Esophagus muscularis mucosa (tissue), 4 donors: ENCODE data around the gene PODNL1. TPM values are rescaled to one million over a fixed set of nuclear protein-coding genes. Genes with fewer than 3 reads are reported as not detected.

Experiments used
- DNase-seq: peaks from one replicate; pipeline ENCODE4 v3.0.0-alpha.2; 2017; ENCODE audit errors: extremely low spot score
- H3K27ac ChIP-seq, 4 donors: fragments of 200-600 bp; sonication (generic); replicated peaks in 1 of 4; 1 replicate in 3 of 4; 2 replicates in 1 of 4; pipeline ENCODE4 v1.5.1; 2016 to 2019; ENCODE audit warnings: mild to moderate bottlenecking in 1 of 4
- H3K27me3 ChIP-seq, 4 donors: fragments of 200-600 bp; sonication (generic); one replicate each; pipeline versions ENCODE4 v1.5.1 to v1.6.0; 2016 to 2019
- H3K36me3 ChIP-seq, 4 donors: fragments of 200-600 bp; sonication (generic); one replicate each; pipeline ENCODE4 v1.5.1; 2016 to 2019
- H3K4me1 ChIP-seq, 4 donors: fragments of 200-600 bp; sonication (generic); one replicate each; pipeline ENCODE4 v1.5.1; 2016 to 2019
- H3K4me3 ChIP-seq, 4 donors: fragments of 200-600 bp; sonication (generic); 1 replicate in 2 of 4; 2 replicates in 2 of 4; pipeline ENCODE4 v1.5.1; 2016 to 2019; ENCODE audit warnings: mild to moderate bottlenecking in 4 of 4, moderate library complexity in 1 of 4
- H3K9me3 ChIP-seq, 4 donors: fragments of 200-600 bp; sonication (generic); 1 replicate in 3 of 4; 2 replicates in 1 of 4; pipeline ENCODE4 v1.5.1; 2016 to 2019
- CTCF ChIP-seq, 3 experiments: fragments of 200-600 bp in 2 of 3; fragments of 450-650 bp in 1 of 3; sonication (generic) in 2 of 3; IDR thresholded peaks; one replicate each; pipeline ENCODE4 v1.5.1; 2017 to 2019; ENCODE audit warnings: antibody characterized with exemption in 3 of 3, mild to moderate bottlenecking in 2 of 3, moderate library complexity in 1 of 3
- EP300 ChIP-seq: sonication (generic); formaldehyde crosslinking; IDR thresholded peaks from one replicate; pipeline ENCODE4 v1.6.1; 2017; ENCODE audit warnings: antibody characterized with exemption
- POLR2A ChIP-seq: fragments of 450-650 bp; IDR thresholded peaks from one replicate; pipeline ENCODE4 v1.6.1; 2017; ENCODE audit warnings: antibody characterized with exemption, moderate library complexity, mild to moderate bottlenecking, low read depth
- POLR2AphosphoS5 ChIP-seq, 2 donors: sonication (generic); formaldehyde crosslinking; IDR thresholded peaks; one replicate each; pipeline ENCODE4 v1.6.1; 2017; ENCODE audit warnings: antibody characterized with exemption in 2 of 2
- WGBS: methylation state at CpG from one replicate; pipeline ENCODE4 v1.1.5; 2018; 5-methylcytosine and 5-hydroxymethylcytosine counted together
- intact Hi-C: fragments of 100-400 bp; cut with DNase I; formaldehyde crosslinking; loops from one replicate; pipeline ENCODE4 v1.15.1; 2023
- total RNA-seq, 4 donors: library from RNA; depleted of rRNA; stranded (reverse); fragments of >200 nt; gene quantifications; one replicate each; pipeline versions ENCODE4 v1.1.0 to v1.2.1, GENCODE V29; 2016

The PODNL1 gene
- total RNA-seq, 4 donors from 2014 or later: 0.66 to 0.69 TPM; not detected in 2

- no peak overlapping the region for H3K27ac ChIP-seq
- DNase-seq: no peak
- H3K4me3 ChIP-seq: no peak overlapping the region
- intact Hi-C loops: no loop called here
- no CpG with 5 or more reads among the region's 1 CpG for WGBS
- no peaks in the 10 kb centered on the region for H3K36me3 ChIP-seq
- H3K27me3 ChIP-seq: peaks cover 0 to 17% (median 3%) of the 10 kb centered on the region in 4 donors
- no peaks in the 10 kb centered on the region for H3K9me3 ChIP-seq
- H3K4me1 ChIP-seq: peaks cover 0 to 14% (median 12%) of the 10 kb centered on the region in 4 donors
- TF ChIP-seq CTCF (IDR thresholded peaks at IDR 0.05) (no peak), EP300 (no peak), POLR2A (no peak), POLR2AphosphoS5 (IDR thresholded peaks at IDR 0.05) (no peak)
These were observed 3.9 kb upstream of the PODNL1 start for GRCh38 chr19:13942023-13942684.

- H3K27me3 ChIP-seq: peaks cover 0 to 58% (median 12%) of the 10 kb centered on the region in 4 donors
- no peaks in the 10 kb centered on the region for H3K9me3 ChIP-seq
- peak overlapping the region in 3 of 4 donors; percentile 8 to 27 (median 20) for H3K4me3 ChIP-seq
- WGBS: 37% methylated on average over 5 of the region's 29 CpGs
- peaks cover 0 to 14% (median 12%) of the 10 kb centered on the region in 4 donors for H3K4me1 ChIP-seq
- intact Hi-C loops: no loop called here
- TF ChIP-seq EP300 (no peak), POLR2AphosphoS5 (IDR thresholded peaks at IDR 0.05) (no peak), CTCF (IDR thresholded peaks at IDR 0.05) (no peak), POLR2A (no peak)
- no peak for DNase-seq
- H3K27ac ChIP-seq: no peak overlapping the region
- H3K36me3 ChIP-seq: no peaks in the 10 kb centered on the region
These were observed 527 bp downstream of the PODNL1 start for GRCh38 chr19:13937479-13938300.

- Histone ChIP-seq H3K4me1 (peaks cover 0 to 14% (median 12%) of the 10 kb centered on the region in 4 donors), H3K36me3 (peaks cover 0 to 9% (median 6%) of the 10 kb centered on the region in 4 donors), H3K9me3 (no peaks in the 10 kb centered on the region), H3K4me3 (no peak overlapping the region), H3K27me3 (peaks cover 0 to 59% (median 12%) of the 10 kb centered on the region in 4 donors), H3K27ac (no peak overlapping the region)
- no peak for DNase-seq
- intact Hi-C loops: no loop called here
- no peak for TF ChIP-seq POLR2AphosphoS5 (IDR thresholded peaks at IDR 0.05)
- no peak for TF ChIP-seq CTCF (IDR thresholded peaks at IDR 0.05)
- TF ChIP-seq EP300: no peak
- no peak for TF ChIP-seq POLR2A
- 70% methylated on average over 13 of the region's 22 CpGs for WGBS
These were observed 2.3 kb downstream of the PODNL1 start for GRCh38 chr19:13935765-13936510.

GRCh38 chr19:13934785-13935109 lies 3.5 kb downstream of the PODNL1 start:
- Histone ChIP-seq H3K9me3 (no peaks in the 10 kb centered on the region), H3K27me3 (peaks cover 0 to 59% (median 12%) of the 10 kb centered on the region in 4 donors), H3K27ac (no peak overlapping the region), H3K4me1 (peaks cover 0 to 14% (median 12%) of the 10 kb centered on the region in 4 donors), H3K4me3 (no peak overlapping the region), H3K36me3 (peaks cover 0 to 20% (median 16%) of the 10 kb centered on the region in 4 donors)
- intact Hi-C loops: no loop called here
- TF ChIP-seq POLR2A (no peak), CTCF (IDR thresholded peaks at IDR 0.05) (no peak), EP300 (no peak), POLR2AphosphoS5 (IDR thresholded peaks at IDR 0.05) (no peak)
- DNase-seq: no peak
- 87% methylated on average over 2 of the region's 2 CpGs for WGBS
